ENCODE measurements around the gene GHR.

The GHR gene

DNA sequence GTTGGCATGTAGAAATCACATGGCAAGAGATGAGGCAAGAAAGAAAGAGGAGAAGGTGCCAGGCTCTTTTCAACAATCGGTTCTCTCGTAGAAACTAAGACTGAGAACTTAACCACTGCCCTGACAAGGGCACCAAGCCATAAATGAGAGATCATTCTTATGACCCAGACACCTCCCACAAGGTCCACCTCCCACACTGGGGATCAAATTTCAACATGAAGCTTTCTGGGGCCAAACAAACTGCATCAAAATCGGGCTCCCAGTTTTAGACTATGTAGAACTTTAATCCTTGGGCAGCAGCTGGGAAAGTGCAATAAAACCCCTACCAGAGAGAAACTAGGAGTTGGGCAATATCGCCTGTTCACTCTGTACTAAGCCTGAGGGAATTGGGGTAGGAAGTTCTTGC, 183.2 kb downstream of the GHR start:
- no peak for ATAC-seq
- TF ChIP-seq ARNTL (CRISPR knock-in tag; IDR thresholded peaks at IDR 0.05; ENCODE audit: borderline replicate concordance, low read depth) (no peak), ISL1 (CRISPR knock-in tag; IDR thresholded peaks at IDR 0.05) (no peak), SNAI2 (CRISPR knock-in tag; IDR thresholded peaks at IDR 0.05) (no peak), ZNF565 (CRISPR knock-in tag; conservative IDR thresholded peaks at IDR 0.05; ENCODE audit: low read depth) (no peak), ZFP3 (CRISPR knock-in tag; IDR thresholded peaks at IDR 0.05) (no peak)
- TF ChIP-seq, protein P1, sequence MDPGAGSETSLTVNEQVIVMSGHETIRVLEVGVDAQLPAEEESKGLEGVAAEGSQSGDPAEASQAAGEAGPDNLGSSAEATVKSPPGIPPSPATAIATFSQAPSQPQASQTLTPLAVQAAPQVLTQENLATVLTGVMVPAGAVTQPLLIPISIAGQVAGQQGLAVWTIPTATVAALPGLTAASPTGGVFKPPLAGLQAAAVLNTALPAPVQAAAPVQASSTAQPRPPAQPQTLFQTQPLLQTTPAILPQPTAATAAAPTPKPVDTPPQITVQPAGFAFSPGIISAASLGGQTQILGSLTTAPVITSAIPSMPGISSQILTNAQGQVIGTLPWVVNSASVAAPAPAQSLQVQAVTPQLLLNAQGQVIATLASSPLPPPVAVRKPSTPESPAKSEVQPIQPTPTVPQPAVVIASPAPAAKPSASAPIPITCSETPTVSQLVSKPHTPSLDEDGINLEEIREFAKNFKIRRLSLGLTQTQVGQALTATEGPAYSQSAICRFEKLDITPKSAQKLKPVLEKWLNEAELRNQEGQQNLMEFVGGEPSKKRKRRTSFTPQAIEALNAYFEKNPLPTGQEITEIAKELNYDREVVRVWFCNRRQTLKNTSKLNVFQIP (CRISPR knock-in tag; IDR thresholded peaks at IDR 0.05; ENCODE audit: borderline replicate concordance, low read depth): no peak
- TF ChIP-seq, protein P2, sequence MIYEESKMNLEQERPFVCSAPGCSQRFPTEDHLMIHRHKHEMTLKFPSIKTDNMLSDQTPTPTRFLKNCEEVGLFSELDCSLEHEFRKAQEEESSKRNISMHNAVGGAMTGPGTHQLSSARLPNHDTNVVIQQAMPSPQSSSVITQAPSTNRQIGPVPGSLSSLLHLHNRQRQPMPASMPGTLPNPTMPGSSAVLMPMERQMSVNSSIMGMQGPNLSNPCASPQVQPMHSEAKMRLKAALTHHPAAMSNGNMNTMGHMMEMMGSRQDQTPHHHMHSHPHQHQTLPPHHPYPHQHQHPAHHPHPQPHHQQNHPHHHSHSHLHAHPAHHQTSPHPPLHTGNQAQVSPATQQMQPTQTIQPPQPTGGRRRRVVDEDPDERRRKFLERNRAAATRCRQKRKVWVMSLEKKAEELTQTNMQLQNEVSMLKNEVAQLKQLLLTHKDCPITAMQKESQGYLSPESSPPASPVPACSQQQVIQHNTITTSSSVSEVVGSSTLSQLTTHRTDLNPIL (CRISPR knock-in tag; IDR thresholded peaks at IDR 0.05; ENCODE audit: low read depth): no peak
- TF ChIP-seq, protein P3, sequence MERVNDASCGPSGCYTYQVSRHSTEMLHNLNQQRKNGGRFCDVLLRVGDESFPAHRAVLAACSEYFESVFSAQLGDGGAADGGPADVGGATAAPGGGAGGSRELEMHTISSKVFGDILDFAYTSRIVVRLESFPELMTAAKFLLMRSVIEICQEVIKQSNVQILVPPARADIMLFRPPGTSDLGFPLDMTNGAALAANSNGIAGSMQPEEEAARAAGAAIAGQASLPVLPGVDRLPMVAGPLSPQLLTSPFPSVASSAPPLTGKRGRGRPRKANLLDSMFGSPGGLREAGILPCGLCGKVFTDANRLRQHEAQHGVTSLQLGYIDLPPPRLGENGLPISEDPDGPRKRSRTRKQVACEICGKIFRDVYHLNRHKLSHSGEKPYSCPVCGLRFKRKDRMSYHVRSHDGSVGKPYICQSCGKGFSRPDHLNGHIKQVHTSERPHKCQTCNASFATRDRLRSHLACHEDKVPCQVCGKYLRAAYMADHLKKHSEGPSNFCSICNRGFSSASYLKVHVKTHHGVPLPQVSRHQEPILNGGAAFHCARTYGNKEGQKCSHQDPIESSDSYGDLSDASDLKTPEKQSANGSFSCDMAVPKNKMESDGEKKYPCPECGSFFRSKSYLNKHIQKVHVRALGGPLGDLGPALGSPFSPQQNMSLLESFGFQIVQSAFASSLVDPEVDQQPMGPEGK (CRISPR knock-in tag; IDR thresholded peaks at IDR 0.05; ENCODE audit: borderline replicate concordance): no peak
- TF ChIP-seq, protein P4, sequence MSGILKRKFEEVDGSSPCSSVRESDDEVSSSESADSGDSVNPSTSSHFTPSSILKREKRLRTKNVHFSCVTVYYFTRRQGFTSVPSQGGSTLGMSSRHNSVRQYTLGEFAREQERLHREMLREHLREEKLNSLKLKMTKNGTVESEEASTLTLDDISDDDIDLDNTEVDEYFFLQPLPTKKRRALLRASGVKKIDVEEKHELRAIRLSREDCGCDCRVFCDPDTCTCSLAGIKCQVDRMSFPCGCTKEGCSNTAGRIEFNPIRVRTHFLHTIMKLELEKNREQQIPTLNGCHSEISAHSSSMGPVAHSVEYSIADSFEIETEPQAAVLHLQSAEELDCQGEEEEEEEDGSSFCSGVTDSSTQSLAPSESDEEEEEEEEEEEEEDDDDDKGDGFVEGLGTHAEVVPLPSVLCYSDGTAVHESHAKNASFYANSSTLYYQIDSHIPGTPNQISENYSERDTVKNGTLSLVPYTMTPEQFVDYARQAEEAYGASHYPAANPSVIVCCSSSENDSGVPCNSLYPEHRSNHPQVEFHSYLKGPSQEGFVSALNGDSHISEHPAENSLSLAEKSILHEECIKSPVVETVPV (CRISPR knock-in tag; IDR thresholded peaks at IDR 0.05): no peak

DNA sequence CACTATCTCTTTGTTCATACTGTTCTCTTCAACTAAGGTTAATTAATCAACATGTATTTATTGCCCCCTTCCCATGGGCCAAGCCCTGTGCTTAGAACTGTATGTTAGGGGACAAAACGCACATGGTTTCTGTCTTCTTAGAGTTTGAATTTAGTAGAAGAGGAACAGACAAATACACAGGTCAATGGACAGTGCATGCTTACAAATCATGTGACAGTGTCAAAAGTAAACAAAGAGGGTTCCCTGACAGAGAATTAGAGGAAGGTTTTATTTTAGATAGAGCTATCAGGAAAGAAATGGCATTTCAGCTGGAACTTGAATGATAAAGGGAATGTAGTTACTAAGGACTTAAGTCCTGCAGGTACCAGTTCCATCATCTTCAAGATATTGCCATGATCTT, 188.2 kb downstream of the GHR start:
- TF ChIP-seq, protein P2 (CRISPR knock-in tag; IDR thresholded peaks at IDR 0.05; ENCODE audit: low read depth): no peak
- TF ChIP-seq, protein P3 (CRISPR knock-in tag; IDR thresholded peaks at IDR 0.05; ENCODE audit: borderline replicate concordance): no peak
- TF ChIP-seq, protein P5, sequence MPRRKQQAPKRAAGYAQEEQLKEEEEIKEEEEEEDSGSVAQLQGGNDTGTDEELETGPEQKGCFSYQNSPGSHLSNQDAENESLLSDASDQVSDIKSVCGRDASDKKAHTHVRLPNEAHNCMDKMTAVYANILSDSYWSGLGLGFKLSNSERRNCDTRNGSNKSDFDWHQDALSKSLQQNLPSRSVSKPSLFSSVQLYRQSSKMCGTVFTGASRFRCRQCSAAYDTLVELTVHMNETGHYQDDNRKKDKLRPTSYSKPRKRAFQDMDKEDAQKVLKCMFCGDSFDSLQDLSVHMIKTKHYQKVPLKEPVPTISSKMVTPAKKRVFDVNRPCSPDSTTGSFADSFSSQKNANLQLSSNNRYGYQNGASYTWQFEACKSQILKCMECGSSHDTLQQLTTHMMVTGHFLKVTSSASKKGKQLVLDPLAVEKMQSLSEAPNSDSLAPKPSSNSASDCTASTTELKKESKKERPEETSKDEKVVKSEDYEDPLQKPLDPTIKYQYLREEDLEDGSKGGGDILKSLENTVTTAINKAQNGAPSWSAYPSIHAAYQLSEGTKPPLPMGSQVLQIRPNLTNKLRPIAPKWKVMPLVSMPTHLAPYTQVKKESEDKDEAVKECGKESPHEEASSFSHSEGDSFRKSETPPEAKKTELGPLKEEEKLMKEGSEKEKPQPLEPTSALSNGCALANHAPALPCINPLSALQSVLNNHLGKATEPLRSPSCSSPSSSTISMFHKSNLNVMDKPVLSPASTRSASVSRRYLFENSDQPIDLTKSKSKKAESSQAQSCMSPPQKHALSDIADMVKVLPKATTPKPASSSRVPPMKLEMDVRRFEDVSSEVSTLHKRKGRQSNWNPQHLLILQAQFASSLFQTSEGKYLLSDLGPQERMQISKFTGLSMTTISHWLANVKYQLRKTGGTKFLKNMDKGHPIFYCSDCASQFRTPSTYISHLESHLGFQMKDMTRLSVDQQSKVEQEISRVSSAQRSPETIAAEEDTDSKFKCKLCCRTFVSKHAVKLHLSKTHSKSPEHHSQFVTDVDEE (CRISPR knock-in tag; IDR thresholded peaks at IDR 0.05): no peak
- TF ChIP-seq ARNTL (CRISPR knock-in tag; IDR thresholded peaks at IDR 0.05; ENCODE audit: borderline replicate concordance, low read depth) (no peak), TOX (CRISPR knock-in tag; IDR thresholded peaks at IDR 0.05; ENCODE audit: borderline replicate concordance) (no peak), ISL1 (CRISPR knock-in tag; IDR thresholded peaks at IDR 0.05) (no peak), ESRRG (CRISPR knock-in tag; IDR thresholded peaks at IDR 0.05) (no peak), ZNF8 (CRISPR knock-in tag; IDR thresholded peaks at IDR 0.05) (no peak), TCF4 (CRISPR knock-in tag; IDR thresholded peaks at IDR 0.05; ENCODE audit: borderline replicate concordance) (no peak), SNAI2 (CRISPR knock-in tag; IDR thresholded peaks at IDR 0.05) (no peak), CSDC2 (CRISPR knock-in tag; IDR thresholded peaks at IDR 0.05) (no peak), BACH2 (CRISPR knock-in tag; IDR thresholded peaks at IDR 0.05; ENCODE audit: borderline replicate concordance) (no peak), ZNF70 (CRISPR knock-in tag; IDR thresholded peaks at IDR 0.05) (no peak), OSR1 (CRISPR knock-in tag; IDR thresholded peaks at IDR 0.05) (no peak), PPARA (CRISPR knock-in tag; IDR thresholded peaks at IDR 0.05; ENCODE audit: borderline replicate concordance) (no peak), ZFP30 (CRISPR knock-in tag; IDR thresholded peaks at IDR 0.05) (no peak), ZFP3 (CRISPR knock-in tag; IDR thresholded peaks at IDR 0.05) (no peak), ZNF565 (CRISPR knock-in tag; conservative IDR thresholded peaks at IDR 0.05; ENCODE audit: low read depth) (no peak), GLIS3 (CRISPR knock-in tag; IDR thresholded peaks at IDR 0.05) (no peak)
- TF ChIP-seq, protein P1 (CRISPR knock-in tag; IDR thresholded peaks at IDR 0.05; ENCODE audit: borderline replicate concordance, low read depth): no peak
- no peak for ATAC-seq
